ENCODE data around the gene MADCAM1.

Gene MADCAM1

DNA sequence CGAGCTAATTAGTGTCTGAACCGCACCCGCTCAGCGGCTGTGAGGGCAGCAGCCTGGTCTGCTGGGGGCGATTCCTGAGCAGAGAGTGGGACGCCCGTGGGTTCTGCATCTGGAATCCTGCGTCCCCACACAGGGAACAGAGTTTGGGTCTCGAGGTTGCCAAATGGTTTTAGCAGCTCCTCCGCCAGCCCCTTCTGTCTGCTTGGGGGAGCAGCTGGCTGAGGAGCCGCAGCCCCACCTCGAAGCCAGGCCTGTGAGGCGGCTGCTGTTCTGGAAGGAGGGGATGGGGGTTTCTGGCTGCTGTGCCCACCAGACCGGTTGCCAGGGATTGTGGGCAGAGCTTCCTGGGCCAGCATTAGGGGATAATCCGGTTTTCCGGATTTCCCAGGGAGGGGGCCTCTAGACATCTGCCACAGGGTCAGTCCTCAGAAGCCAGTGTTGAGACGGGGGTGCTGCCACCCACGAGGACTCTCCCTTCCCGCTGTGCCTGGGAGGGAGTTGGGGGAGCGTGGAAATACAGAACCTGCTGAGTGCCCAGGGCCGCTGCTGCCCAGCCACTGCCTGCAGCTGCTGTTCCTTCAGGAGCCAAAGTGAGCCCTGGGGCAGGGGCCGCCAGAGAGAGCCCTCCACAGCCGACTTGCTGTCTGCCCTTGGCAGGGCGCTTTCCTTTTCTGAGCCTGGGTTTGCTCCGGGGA lies 37.2 kb downstream of the MADCAM1 start:
- ChIA-PET POLR2A (interaction anchor here (1.0 to 2.1 kb wide), 2 partner anchors 13 to 18 kb away, joined by 3 to 6 read pairs; no protein-coding TSS in a partner anchor), CTCF (interaction anchor here (1.2 to 10.3 kb wide), 5 partner anchors 9 to 51 kb away, joined by 3 to 113 read pairs (median 5); no protein-coding TSS in a partner anchor)
- TF ChIP-seq, protein P1, sequence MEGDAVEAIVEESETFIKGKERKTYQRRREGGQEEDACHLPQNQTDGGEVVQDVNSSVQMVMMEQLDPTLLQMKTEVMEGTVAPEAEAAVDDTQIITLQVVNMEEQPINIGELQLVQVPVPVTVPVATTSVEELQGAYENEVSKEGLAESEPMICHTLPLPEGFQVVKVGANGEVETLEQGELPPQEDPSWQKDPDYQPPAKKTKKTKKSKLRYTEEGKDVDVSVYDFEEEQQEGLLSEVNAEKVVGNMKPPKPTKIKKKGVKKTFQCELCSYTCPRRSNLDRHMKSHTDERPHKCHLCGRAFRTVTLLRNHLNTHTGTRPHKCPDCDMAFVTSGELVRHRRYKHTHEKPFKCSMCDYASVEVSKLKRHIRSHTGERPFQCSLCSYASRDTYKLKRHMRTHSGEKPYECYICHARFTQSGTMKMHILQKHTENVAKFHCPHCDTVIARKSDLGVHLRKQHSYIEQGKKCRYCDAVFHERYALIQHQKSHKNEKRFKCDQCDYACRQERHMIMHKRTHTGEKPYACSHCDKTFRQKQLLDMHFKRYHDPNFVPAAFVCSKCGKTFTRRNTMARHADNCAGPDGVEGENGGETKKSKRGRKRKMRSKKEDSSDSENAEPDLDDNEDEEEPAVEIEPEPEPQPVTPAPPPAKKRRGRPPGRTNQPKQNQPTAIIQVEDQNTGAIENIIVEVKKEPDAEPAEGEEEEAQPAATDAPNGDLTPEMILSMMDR (IDR thresholded peaks at IDR 0.05; ENCODE audit: insufficient read depth, low read length, missing control alignments): no peak
- DNase-seq (ENCODE audit: low read depth, low spot score): no peak
- H3K4me3 ChIP-seq (ENCODE audit: low read depth, low read length): peak overlapping the region; percentile 86

DNA sequence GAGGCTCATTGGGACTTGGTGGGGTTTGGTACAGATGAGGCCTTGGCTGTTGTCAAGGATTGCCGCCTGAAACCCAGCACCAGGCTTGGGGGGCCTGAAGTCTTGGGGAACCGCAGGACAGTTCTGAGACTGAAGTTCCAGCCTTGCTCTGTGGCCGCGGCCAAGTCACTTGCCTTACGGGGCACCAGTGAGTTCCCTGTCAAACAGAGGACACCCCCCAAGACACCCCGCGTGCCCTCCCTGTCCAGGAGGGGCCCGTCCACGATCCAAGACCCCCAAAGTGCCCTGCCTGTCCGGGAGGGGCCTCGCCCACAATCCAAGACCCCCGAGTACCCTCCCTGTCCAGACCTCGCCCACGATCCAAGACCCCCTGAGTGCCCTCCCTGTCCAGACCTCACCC lies 37.8 kb downstream of the MADCAM1 start:
- TF ChIP-seq, protein P1 (IDR thresholded peaks at IDR 0.05; ENCODE audit: insufficient read depth, low read length, missing control alignments): no peak
- DNase-seq (ENCODE audit: low read depth, low spot score): no peak
- CTCF ChIA-PET: interaction anchor here (2.5 kb wide), 1 partner anchor 28 kb away, joined by 14 read pairs; no protein-coding TSS in a partner anchor
- POLR2A ChIA-PET: no interaction called here
- peak overlapping the region; percentile 86; the same call in 1 of the 2 replicates for H3K4me3 ChIP-seq (ENCODE audit: low read depth, low read length)

DNA sequence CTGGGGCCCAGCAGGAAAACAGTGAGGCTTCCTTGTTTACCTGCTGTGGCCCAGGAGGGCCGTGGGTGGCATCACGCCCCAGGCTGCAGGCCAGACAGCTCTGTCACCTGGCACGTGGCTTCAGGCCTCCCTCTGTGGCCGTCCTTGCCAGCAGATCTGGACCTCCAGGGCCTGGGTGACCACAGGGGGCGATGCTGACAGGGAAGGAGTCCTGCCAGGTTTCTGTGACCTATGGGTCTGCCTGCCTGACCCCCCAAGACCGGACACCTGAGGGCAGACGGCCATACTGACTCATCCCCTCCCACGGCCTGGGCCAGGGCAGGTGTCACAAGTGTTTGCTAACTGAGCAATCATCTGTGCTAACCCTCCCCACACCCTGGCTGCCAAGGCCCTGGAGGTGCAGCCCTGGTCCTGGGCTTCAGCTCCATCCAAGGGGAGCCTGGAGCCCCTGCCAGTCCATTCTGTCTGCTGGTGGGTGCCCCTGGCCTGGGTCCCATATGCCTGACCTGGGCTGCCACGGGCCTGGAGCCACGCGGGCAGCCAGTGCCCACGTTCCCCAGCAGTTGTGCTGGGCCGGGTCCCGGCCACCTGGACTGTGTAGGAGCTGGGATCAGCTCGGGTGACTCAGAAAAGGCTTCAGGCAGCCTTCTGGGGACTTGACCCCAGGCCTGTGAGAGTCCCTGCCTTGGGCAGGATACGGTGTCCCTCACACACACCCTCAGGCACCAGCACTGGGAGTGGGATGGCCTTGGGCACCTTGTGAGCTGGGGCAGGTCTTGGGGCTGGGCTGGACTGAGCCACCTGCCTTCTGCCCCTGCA lies 38.9 kb downstream of the MADCAM1 start:
- ChIA-PET CTCF (interaction anchor here (1.3 kb wide), 1 partner anchor 24 kb away, joined by 3 read pairs; no protein-coding TSS in a partner anchor), POLR2A (no interaction called here)
- DNase-seq (ENCODE audit: low read depth, low spot score): no peak
- no peak overlapping the region for H3K4me3 ChIP-seq (ENCODE audit: low read depth, low read length)
- TF ChIP-seq, protein P1 (IDR thresholded peaks at IDR 0.05; ENCODE audit: insufficient read depth, low read length, missing control alignments): no peak

DNA sequence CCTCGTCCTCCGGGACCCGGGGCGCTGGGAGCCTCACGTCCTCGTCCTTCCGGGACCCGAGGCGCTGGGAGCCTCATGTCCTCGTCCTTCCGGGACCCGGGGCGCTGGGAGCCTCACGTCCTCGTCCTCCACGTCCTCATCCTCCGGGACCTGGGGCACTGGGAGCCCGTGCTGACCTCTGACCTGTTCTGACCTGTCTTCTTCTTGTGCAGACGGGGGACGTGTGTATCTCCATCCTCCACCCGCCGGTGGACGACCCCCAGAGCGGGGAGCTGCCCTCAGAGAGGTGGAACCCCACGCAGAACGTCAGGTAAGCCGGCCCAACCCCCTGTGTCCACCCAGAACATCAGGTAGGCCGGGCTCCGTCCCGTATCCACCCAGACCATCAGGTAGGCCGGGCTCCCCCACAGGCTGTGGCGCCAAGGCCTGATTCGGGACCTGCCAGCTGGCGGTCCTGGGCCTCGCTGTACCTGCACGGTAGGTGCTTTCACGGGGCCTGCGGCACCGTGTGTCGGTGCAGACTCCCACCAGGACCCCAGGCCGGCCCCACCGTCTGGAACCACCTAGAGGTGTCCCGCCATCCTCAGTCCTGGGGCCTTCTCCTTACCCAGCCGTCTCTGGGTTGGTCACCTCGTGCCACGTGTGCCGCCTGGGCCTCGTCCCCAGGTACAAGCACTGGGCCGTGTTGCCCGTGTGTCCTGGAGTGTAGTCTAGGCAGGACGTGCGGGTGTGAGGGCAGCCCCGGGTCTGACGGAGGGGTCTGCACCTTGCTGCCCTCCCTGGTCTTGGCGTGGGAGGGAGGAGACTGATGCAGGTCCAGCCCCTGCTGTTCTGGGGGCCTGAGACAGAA lies 40.0 kb downstream of the MADCAM1 start:
- TF ChIP-seq, protein P1 (IDR thresholded peaks at IDR 0.05; ENCODE audit: insufficient read depth, low read length, missing control alignments): no peak
- ChIA-PET CTCF (interaction anchor here (1.1 to 1.3 kb wide), 2 partner anchors 10 to 25 kb away, joined by 3 read pairs; no protein-coding TSS in a partner anchor), POLR2A (no interaction called here)
- no peak for DNase-seq (ENCODE audit: low read depth, low spot score)
- no peak overlapping the region for H3K4me3 ChIP-seq (ENCODE audit: low read depth, low read length)

DNA sequence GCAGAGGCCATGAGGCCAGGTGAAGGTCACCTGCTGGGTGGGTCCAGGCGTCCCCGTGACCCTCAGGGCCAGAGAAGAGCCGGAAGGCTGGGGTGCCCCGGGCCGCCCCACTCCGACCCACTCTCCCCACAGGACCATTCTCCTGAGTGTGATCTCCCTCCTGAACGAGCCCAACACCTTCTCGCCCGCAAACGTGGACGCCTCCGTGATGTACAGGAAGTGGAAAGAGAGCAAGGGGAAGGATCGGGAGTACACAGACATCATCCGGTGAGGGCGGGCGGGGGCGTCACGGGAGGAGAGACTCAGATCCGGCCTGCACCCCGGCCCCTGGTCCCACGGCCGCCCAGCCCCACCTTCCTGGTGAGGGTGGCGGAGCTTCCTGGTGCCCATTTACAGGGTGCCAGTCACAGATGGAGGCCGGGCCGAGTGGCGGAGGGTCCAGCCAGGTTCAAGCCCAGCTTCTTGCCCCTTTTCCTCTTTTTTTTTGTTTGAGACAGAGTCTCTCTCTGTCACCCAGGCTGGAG lies 40.7 kb downstream of the MADCAM1 start:
- CTCF ChIA-PET: interaction anchor here (1.1 kb wide), 1 partner anchor 9 kb away, joined by 3 read pairs; no protein-coding TSS in a partner anchor
- POLR2A ChIA-PET: no interaction called here
- TF ChIP-seq, protein P1 (IDR thresholded peaks at IDR 0.05; ENCODE audit: insufficient read depth, low read length, missing control alignments): no peak
- no peak for DNase-seq (ENCODE audit: low read depth, low spot score)
- no peak overlapping the region for H3K4me3 ChIP-seq (ENCODE audit: low read depth, low read length)

All from AG04449 (cell line).